Mammary microvascular endothelial cell (primary cell): ENCODE results near the gene FFAR1. TPM values are rescaled to one million over a fixed set of nuclear protein-coding genes. Genes with fewer than 3 reads are reported as not detected.

Experiments
- total RNA-seq: library from RNA; depleted of rRNA; stranded (reverse); fragments of >200 nt; gene quantifications from 2 replicates; pipeline ENCODE4 v1.2.3, GENCODE V29; 2015

Gene FFAR1, protein sequence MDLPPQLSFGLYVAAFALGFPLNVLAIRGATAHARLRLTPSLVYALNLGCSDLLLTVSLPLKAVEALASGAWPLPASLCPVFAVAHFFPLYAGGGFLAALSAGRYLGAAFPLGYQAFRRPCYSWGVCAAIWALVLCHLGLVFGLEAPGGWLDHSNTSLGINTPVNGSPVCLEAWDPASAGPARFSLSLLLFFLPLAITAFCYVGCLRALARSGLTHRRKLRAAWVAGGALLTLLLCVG (N-terminal part only)
- total RNA-seq = not detected in 2 replicates

DNA sequence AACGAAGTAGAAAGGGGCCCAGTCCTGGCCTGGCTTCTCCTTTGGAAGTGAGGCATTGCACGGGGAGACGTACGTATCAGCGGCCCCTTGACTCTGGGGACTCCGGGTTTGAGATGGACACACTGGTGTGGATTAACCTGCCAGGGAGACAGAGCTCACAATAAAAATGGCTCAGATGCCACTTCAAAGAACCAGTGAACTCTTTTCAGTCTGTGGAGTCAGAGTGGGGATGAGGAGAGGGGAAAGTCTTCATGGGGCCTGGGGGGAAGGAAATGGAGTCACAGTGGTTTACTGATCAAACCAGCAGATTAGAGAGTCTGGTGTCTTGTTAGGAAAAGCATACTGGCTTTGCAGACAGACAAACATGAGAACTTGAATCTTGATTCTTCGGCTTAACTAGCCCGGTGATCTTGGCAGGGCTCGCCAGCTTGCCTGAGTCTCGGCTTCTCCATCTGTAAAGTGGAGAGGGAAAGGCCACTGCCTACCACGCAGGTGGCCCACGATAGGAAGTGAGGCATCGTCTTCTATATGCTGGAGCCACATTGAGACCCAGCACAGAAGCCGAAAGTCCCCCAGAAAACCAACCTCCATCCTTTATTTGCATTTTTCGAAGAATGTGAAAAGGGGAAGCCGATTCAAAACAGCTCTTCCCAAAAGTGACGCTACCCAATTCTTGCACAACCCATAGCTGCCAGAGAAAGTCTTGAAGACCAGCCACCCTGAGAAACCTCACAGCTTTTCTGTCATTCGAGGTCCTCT is at the start of gene FFAR1:
Gene FFAR1 (plus strand): TSS at position 732 of the 759 bp plus-strand sequence. CDS start 3,650 bp downstream, outside the sequence.

DNA sequence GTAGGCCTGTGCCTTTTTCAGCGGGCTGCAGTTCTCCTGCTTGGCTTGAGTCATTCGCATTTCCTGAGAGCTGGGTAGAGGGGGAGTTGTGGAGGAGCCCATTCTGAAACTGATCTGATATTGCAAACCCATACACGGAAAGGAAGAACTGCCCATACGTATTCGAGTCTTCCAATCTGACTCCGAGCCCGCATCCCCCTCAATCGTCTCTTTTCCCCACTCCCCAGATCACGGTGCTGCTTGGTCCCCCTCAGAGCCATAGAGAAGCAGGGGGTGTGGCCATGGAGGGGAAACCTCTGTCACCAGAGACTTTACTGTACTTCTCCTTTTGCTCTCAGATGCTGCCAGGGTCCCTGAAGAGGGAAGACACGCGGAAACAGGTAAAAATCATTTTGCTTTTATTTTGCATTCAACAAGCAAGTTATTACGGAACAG is 18.8 kb upstream of the FFAR1 start, which contains the start of gene CD22:
Gene CD22 (plus strand): TSS at position 337 of the 435 bp plus-strand sequence. CDS start 2,854 bp downstream, outside the sequence.

DNA sequence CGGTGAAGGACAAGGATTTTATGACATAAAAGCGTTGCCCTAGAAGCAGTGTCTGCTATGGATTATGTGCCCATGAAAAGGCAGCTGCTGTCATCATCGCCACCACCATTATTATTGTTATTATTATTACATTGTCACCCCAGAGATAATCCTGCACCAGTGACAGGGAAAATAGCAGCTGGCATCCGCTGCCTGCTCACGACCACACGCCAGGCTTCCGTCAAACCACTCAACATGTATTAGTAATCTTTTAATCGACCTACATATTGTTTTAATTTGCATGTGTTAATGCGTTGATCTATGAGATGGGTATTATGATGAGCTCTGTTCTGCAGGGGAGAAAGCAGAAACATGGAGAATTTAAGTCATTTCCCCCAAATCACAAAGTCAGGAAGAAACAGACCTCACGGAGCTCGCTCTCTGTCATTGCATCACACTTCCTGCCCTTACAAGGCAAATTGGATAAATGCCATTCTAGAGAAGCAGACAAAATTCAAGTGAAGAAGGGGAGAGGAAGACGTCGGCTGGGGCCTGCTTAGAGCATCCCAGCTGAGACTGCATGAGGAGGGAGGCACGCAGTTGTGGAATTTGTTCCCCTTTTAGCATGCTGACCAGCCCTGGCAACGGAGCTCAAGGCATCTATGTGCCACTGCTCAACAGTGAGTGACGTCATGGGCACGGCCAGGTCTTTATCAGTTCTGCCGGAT is 10.3 kb downstream of the FFAR1 start, which contains the start of gene FFAR3:
Gene FFAR3 (plus strand): TSS at position 594 of the 707 bp plus-strand sequence. CDS start 431 bp downstream, outside the sequence.

DNA sequence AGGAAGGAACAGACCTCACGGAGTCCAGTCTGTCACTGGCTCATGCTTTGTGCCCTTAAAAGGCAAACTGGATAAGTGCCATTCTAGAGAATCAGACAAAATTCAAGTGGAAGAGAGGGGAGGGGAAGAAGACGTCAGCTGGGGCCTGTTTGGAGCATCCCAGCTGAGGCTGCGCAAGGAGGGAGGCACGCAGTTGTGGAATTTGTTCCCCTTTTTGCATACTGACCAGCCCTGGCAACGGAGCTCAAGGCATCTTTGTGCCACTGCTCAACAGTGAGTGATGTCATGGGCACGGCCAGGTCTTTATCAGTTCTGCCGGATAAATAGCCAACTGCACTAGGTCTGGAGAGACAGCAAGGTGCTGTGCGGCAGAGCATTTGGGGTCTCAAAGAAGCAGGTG is 23.0 kb downstream of the FFAR1 start, which contains the start of gene GPR42:
Gene GPR42 (plus strand): TSS at position 347 of the 400 bp plus-strand sequence. CDS start 292 bp downstream, outside the sequence.

Other genes with a start within 250 kb of the FFAR1 start
- not detected in 2 replicates for gene FXYD3, start 232.1 kb upstream of the FFAR1 start, total RNA-seq
- gene LGI4, start 212.8 kb upstream of the FFAR1 start, total RNA-seq = not detected in 2 replicates
- not detected in 2 replicates for gene FXYD1, start 209.1 kb upstream of the FFAR1 start, total RNA-seq
- not detected in 2 replicates for gene FXYD7, start 204.6 kb upstream of the FFAR1 start, total RNA-seq
- gene FXYD5, start 193.2 kb upstream of the FFAR1 start, total RNA-seq = 257 and 258 TPM in 2 replicates
- gene FAM187B, start 119.2 kb upstream of the FFAR1 start, total RNA-seq = not detected in 2 replicates
- gene LSR, start 98.9 kb upstream of the FFAR1 start, total RNA-seq = 0.93 and 2.0 TPM in 2 replicates
- gene USF2, start 78.9 kb upstream of the FFAR1 start, total RNA-seq = 63.6 and 70.2 TPM in 2 replicates
- gene HAMP, start 65.4 kb upstream of the FFAR1 start, total RNA-seq = not detected in 2 replicates
- not detected in 2 replicates for gene MAG, start 55.7 kb upstream of the FFAR1 start, total RNA-seq
- 0.15 and 1.1 TPM in 2 replicates for gene CD22, start 18.7 kb upstream of the FFAR1 start, total RNA-seq
- gene FFAR3, start 10.6 kb downstream of the FFAR1 start, total RNA-seq = not detected in 2 replicates
- not detected in 2 replicates for gene GPR42, start 23.2 kb downstream of the FFAR1 start, total RNA-seq
- not detected in 2 replicates for gene FFAR2, start 100.4 kb downstream of the FFAR1 start, total RNA-seq
- gene KRTDAP, start 142.6 kb downstream of the FFAR1 start, total RNA-seq = not detected in 2 replicates
- not detected in 2 replicates for gene DMKN, start 165.7 kb downstream of the FFAR1 start, total RNA-seq
- gene SBSN, start 180.4 kb downstream of the FFAR1 start, total RNA-seq = not detected in 2 replicates
- gene GAPDHS, start 185.6 kb downstream of the FFAR1 start, total RNA-seq = not detected in 2 replicates
- gene TMEM147, start 197.7 kb downstream of the FFAR1 start, total RNA-seq = 97.0 and 97.3 TPM in 2 replicates
- gene ATP4A, start 215.8 kb downstream of the FFAR1 start, total RNA-seq = not detected in 2 replicates
- not detected in 2 replicates for gene PMIS2, start 238.3 kb downstream of the FFAR1 start, total RNA-seq